Measurements from ENCODE around the gene OR5B3.
"Not testable (repeated sequence)": the region's sequence is repeated elsewhere in the genome, so short reads cannot be mapped to it uniquely, and the experiment has no call there.

OR5B3 gene
- 0 to 0.06 (median 0) reads per million in 18 experiments for total RNA-seq

DNA sequence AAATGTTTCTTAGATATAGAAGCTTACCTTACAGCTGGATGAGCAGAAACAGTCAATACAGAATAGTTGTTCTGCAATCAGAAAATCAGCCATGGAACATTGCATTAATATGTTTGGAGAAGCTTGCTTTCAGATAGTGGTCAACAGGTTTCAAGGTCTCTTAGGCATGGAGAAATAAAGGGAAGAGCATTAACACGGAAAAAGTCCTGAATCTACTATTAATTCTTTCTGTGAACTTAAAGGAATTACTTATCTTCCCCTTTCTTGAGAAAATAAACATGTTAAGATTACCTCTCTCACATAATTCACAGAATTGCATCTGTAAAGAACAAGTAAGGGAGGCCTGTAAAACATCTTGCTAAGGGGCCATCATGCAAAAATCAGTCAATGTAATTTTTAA lies at the start of gene OR5B3:
Gene OR5B3 (minus strand): TSS at position 101 of the 400 bp plus-strand sequence. CDS start 3,465 bp downstream, outside the sequence.
- DNase-seq, result no peak

DNA sequence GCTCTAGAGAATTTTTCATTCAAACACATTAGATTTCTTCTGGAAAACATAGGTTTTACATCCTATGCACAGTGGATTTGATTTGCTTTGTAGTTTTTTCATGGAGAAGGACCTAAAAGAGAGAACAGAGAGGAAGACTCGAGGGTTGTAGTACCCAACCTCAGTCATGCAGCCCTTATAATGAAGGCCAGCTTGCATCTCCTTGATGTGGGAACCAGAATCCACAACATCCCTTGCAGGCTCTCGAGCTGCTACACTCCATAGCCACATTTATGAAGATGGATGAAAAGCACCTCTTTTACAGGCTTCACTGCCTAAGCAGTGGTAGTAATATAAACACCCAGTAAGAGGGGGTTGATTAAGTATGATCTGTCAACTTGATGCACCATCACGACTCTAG lies 44.9 kb upstream of the OR5B3 start:
- DNase-seq, result no peak

DNA sequence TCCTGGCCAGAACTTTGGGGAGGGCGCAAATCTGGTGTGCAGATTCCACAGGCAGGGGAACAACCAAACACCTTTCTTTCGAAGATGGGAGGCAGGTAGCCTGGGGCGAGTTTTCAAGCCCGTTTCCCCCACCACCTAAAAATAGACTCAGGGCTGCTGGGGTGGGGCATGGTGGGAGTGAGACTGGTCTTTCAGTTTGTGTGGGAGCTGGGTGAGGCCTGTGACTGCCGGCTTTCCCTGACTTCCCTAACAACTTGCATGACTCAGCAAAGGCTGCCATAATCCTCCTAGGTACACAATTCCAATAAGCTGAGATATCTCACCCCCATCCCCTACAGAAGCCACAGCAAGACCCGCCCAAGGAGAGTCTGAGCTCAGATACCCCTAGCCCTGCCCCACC lies 39.6 kb upstream of the OR5B3 start:
- DNase-seq, result no peak

DNA sequence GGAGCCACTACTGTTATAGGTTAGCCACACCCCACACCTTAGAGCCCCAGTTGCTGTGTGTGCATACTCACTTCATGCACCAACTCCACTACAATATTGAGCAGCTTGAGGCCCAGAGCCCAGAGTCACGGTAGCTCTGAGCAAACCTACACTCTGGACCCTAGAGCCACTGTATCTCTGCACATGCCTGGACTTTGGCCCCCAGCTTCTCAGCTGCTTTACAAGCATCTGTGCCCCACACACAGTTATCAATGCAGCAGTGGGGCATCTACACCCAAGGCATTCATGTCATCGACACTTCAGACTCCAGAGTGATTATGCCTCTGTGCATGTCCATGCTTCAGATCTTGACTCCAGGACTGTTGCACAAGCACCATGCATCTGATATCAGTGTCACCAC lies 37.6 kb upstream of the OR5B3 start:
- no peak for DNase-seq

DNA sequence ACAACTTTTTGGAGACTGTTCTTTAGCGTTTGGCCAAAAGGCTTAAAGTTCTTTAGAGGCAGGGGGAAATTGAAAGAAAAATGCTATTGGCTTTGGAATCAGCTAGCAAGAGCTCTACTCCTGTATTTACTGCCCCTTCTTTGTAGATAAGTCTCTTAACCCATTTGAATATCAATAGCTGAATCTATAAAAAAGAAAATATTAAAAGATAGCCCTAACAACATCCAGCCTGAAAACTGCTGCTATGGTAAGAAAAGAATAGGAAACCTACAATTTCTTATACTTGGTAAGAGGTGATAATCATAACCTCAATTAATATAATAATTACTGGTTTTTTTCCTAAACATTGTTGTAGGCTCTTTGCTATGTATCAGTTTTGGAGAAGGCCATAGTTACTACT lies 35.5 kb upstream of the OR5B3 start, which contains the start of gene OR5B12:
Gene OR5B12 (minus strand): TSS at position 101 of the 400 bp plus-strand sequence. CDS start 2,085 bp downstream, outside the sequence.
- no peak for DNase-seq

DNA sequence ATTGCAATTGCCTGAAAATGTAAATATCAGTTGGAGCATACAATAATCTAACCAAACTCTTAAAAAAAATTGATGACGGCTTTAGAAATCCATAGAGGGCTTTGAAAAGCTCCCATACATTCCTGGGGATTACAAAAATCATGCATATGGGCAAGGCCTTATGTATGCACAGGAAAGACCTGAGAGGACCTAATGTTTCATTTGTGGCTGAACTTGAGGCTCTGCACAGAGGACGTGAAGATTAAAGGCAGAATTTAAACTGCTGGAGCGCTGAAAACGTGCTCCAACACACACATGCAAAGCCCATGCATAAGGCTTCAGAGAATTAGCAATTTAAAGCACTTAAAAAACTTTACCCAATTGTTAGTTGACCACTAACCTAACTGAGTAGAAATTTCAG lies 31.8 kb upstream of the OR5B3 start:
- no peak for DNase-seq

DNA sequence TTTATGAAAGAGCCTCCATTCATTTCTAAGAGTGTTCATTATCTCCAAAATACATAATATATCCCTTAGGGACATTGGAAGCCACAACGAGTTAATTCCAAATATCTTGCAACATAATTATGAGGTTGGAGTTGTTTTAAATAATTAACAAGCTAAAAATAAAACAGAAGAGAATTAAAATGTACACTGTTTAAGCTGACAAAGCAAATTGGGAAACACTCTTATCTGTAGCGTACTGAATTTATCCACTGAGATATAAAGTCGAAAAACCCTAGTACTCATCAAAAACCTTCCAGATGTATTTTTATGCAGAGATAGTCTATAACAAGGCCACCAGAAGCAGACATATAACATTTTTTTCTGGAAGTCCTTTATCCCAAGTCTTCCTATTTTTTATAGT lies 27.5 kb upstream of the OR5B3 start:
- no peak for DNase-seq

DNA sequence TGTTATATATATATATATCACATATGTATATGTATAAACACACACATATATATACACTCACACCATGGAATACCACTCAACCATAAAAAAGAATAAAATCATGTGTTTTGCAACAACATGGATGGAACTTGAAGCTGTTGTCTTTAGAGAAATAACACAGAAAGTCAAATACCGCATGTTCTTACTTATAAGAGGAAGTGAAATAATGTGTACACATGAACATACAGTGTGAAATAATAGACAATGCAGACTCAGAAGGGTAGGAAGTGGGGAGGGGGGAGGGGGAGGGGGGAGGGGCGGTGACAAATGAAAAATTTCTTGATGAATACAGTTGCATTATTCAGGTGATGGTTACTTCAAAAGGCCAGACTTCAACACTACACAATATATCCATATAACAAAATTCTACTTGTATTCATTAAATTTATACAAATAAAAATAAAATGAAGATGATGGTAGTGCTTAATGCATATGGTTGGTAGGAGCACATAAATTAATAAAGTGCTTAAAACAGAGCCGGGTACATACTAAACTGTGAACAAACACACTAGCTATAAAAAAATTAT lies 27.0 kb upstream of the OR5B3 start:
- DNase-seq, result no peak

DNA sequence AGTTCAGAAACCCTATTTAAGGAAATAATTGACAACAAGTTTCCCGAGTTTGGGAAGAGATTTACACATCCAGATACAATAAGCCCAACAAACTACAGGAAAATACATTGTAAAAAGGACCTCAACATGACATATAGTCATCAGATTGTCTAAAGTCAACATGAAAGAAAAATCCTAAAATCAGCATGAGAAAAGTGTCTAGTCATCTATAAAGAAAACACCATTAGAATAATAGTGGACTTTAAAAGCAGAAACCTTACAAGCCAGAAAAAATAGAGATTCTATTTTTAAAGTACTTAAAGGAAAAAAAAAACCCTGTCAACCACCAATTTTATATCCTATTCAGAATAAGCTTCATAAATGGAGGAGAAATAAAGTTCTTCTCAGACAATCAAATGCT lies 22.6 kb upstream of the OR5B3 start:
- no peak for DNase-seq

DNA sequence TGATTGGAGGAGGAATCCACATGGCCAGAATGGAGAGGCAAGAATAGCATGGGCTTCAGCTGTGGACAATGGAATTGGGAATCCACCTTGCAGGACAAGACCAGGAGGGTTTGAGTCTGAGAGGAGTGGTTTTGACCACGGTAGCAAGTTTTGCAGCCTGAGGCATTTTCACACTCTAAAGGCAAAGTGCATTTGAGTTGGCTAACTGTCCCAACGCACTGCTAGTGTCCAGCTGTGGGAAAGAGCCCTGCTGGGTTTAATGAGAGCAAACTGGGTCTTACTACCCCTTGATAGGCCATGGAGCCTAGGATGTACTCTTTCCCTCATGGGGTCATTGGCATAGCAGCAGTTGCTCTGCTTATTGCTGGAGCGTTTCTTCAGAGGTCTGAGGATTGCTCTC lies 21.3 kb upstream of the OR5B3 start, which contains the start of gene OR5B2:
Gene OR5B2 (minus strand): TSS at position 101 of the 400 bp plus-strand sequence. CDS start 4,860 bp downstream, outside the sequence.
- DNase-seq, result no peak

DNA sequence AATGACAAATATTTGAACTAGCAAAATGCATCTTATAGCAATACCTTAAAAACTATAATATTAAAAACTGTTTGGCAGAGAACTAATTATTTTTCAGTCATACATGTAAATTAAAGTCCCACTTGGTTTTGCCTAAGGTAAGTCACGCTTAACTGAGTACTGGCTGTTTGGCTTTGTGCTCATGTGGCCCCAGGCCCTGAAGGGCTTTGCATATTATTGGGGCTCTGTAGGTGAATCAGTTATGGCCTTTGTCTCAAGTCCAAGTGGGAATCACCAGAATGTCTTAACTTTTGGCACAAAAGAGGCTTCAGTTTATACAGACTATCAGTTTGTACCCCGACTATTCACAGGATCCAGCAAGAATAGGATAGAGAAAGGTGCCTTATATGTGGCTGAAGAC lies 7.1 kb downstream of the OR5B3 start:
- DNase-seq, result not testable (repeated sequence)

DNA sequence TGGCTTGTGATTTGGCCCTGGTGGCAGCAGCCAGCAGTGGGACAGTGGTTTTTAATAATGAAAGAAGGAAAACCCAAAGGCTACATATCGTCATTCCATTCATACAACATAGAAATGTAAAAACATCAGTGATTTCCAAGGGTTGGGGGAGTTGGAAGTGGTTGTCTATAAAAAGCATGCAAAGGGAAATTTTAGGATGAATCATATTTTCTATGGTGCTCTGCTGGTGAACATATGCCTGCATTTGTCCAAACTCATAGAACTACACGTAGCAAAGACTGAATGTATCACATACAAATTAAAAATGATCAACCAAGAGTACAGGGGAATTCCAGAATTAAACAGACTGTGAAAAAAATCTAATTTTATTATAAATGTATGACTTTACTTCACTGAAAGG lies 11.1 kb downstream of the OR5B3 start:
- DNase-seq, result no peak

DNA sequence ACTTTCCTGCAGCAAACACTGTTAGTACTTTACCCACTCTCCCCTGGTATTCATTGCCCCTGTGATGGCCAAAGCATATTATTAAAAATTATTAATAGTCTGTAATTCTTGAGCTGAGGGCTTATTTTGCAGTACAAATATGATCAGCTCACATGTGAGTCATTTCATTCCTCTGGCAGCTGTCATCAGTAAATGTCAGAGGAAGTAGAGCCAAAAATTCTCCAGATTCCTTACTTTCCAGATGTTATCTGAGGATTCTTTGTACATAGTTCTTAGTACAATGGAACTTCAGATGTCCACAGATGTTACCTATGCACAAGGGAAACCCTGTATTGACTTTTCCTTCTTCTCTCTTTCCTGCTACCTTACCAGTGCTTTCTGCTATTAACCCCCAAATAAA lies 12.5 kb downstream of the OR5B3 start:
- DNase-seq, result no peak

DNA sequence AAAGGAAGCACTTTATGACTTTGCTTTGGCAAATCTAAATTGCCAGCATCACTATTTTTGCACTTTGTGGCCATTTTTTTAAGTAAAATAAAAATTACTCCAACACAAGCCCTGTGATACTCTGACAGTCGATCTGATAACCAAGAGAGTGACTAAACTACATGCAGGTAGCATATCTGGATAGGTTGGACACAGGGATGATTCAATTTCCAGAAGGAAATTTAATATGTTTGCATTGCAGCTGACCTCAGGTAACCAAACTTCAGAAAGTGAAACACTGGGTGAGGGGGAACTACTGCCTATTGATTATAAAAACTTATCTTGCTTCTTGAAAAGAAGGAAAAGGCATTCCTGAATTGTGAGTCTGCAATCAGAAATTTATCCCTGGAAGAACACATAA lies 13.9 kb downstream of the OR5B3 start:
- no peak for DNase-seq

DNA sequence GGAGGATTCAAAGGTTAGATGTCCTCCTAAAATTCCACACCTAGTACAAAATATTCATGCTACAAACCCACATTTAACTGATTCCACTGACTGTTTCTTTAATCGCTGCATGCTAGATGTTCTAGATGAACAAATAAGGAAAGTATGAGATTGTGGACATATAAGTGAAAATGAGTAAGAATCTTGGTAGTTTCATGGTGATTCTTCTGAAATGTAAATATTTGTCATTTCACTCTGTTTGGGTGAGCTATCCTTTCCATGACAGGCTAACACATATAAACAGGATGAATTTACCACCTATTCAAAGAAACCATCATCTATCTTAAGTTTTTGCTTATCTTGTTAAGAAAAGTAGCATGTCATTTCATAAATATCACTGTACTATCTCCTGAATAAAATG lies 14.8 kb downstream of the OR5B3 start:
- no peak for DNase-seq

DNA sequence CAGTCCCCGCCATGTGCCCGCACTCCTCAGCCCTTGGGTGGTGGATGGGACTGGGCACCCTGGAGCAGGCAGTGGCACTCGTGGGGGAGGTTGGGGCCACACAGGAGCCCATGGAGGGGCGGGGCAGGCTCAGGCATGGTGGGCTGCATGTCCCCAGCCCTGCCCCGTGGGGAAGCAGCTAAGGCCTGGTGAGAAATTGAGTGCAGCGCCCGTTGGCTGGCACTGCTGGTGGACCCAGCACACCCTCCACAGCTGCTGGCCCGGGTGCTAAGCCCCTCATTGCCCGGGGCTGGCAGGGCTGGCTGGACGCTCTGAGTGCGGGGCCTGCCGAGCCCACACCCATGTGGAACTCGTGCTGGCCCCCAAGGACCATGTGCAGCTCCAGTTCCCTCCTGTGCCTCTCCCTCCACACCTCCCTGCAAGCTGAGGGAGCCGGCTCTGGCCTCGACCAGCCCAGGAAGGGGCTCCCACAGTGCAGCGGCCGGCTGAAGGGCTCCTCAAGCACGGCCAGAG lies 16.1 kb downstream of the OR5B3 start:
- no peak for DNase-seq

DNA sequence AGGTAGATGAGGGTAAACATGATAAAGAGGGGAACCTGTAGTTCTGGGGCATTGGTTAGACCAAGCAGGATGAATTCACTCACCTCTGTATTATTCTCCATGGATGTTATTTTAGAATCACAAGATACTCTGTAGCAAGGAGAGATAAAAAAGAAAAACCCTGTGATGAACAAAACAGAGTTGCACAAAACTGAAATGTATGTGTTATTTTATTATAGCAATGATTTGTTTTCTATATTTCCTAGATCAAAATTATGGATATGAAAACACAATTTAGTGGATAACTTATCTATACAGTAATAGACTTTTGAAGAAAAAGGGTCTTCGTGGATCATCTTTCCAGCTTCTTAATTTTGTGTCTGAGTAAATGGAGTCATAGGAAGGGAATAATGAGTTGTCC lies 47.7 kb downstream of the OR5B3 start, which contains the start of gene OR5B17:
Gene OR5B17 (minus strand): TSS at position 101 of the 400 bp plus-strand sequence. CDS start 0 bp downstream, at position 101.
- DNase-seq, result no peak

DNA sequence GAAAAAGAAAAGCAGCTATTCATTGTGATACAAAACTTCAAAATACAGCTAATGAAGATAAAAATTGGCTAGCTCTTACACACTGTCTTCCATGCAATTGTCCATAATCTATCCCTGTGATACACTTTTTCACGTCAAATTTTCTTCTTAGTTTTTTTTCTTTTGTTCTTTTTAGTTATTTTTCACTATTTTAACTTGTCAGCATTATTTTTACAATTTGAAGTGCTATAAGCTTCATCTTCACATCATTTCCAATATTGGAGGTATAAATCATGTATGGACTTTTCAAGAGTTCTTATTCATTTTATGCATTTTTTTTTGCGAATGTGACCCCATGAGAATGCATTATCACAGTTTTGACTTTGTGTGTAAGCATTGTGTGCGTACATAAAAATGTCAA lies 51.9 kb downstream of the OR5B3 start:
- DNase-seq, result no peak

Measured in inflammatory macrophage (primary cell).